Heart left ventricle (tissue), 13 donors: ENCODE measurements around the gene DHX8.

Experiments used
- CTCF ChIP-seq, 12 donors: fragments of 200-600 bp; sonication (generic) in 4 of 12; IDR thresholded peaks; one replicate each; pipeline versions ENCODE4 v1.5.0 to v1.8.0; 2018 to 2022; ENCODE audit warnings: antibody characterized with exemption in 12 of 12, mild to moderate bottlenecking in 5 of 12
- POLR2A ChIP-seq, 2 donors: fragments of 450-650 bp; IDR thresholded peaks; one replicate each; pipeline ENCODE4 v1.6.1; 2017; ENCODE audit warnings: antibody characterized with exemption in 2 of 2, mild to moderate bottlenecking in 2 of 2, moderate library complexity in 2 of 2
- donor health status: ischemic (EF 13 %, LVEDD 7.1; RV severe dilation, severe dysfunction).
- donor health status: DM: no; HTN: yes; CAD: no.
- donor health status: DM: no; HTN: no; CAD: no.
- donor health status: ischemic (EF 25% LVEDD 6.9; RV normal size, moderate dysfunction).
- donor health status: ischemic (EF 25% LVEDD 5.7; RV mildly dilated, moderate dysfunction).
- donor health status: ischemic (EF 35%, LVEDD 5.7; RV mildly dilated, moderate dysfunction).
- donor health status: nonischemic (EF 11% LVEDD 7.7; RV severe dilation, severe dysfunction).
- donor health status: DM: yes; HTN: yes; CAD: no.
- donor health status: PGD.
- donor health status: ischemic (EF 29% LVEDD 5.4; RV normal size, mild dysfunction).
- donor health status: nonischemic (EF 23%, LVEDD 6.1; RV moderate dilation, normal function).

DNA sequence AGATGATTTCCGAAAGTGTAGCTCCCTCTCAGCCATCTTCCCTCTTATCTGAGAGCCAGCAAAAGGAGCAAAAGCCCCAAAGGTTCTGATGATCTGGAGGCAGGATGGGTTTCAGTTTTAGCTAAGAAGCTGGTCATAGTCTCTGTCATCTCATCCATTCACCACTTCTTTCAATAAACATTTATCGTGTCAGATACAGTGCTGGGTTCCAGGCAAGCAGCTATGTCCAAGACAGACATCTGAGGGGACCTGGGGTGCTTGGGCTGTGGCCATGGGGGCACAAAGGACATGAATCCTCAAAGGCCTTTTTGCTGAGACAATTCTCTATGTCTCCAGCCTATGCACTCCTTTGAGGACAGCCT, 63.4 kb downstream of the DHX8 start:
- TF ChIP-seq CTCF (IDR thresholded peaks at IDR 0.05) (no peak), POLR2A (IDR thresholded peaks at IDR 0.05) (no peak)
